Measurements from ENCODE around the gene ABHD16B.
"Not testable (repeated sequence)": the region's sequence is repeated elsewhere in the genome, so short reads cannot be mapped to it uniquely, and the experiment has no call there.

ABHD16B gene

GRCh38 chr20:63835021-63835858, 26.1 kb upstream of the ABHD16B start:
- DNase-seq, result peak; percentile 97

GRCh38 chr20:63836458-63837344, 24.6 kb upstream of the ABHD16B start:
- peak; percentile 77 for DNase-seq

GRCh38 chr20:63837479-63837878, 23.8 kb upstream of the ABHD16B start:
- DNase-seq, result peak; percentile 32

- DNase-seq, result no peak
These were observed 21.7 kb upstream of the ABHD16B start for GRCh38 chr20:63839620-63840019.

GRCh38 chr20:63840405-63840828, 20.9 kb upstream of the ABHD16B start:
- no peak for DNase-seq

GRCh38 chr20:63842258-63842657, 19.0 kb upstream of the ABHD16B start:
- DNase-seq, result no peak

- DNase-seq, result no peak
These were observed 18.1 kb upstream of the ABHD16B start for GRCh38 chr20:63843222-63843621.

GRCh38 chr20:63843778-63844177, 17.5 kb upstream of the ABHD16B start:
- DNase-seq, result no peak

- DNase-seq, result no peak
These were observed 16.7 kb upstream of the ABHD16B start for GRCh38 chr20:63844511-63844991.

- peak; percentile 88 for DNase-seq
These were observed 15.0 kb upstream of the ABHD16B start for GRCh38 chr20:63846128-63846771.

GRCh38 chr20:63846888-63847236, 14.4 kb upstream of the ABHD16B start:
- DNase-seq, result no peak

GRCh38 chr20:63847237-63848002, 13.9 kb upstream of the ABHD16B start:
- no peak for DNase-seq

- peak; percentile 30 for DNase-seq
These were observed 13.0 kb upstream of the ABHD16B start for GRCh38 chr20:63848003-63848911.

GRCh38 chr20:63850689-63851547, 10.4 kb upstream of the ABHD16B start:
- DNase-seq, result peak; percentile 10

GRCh38 chr20:63851548-63851943, 9.8 kb upstream of the ABHD16B start:
- not testable (repeated sequence) for DNase-seq

GRCh38 chr20:63853733-63854068, 7.6 kb upstream of the ABHD16B start:
- DNase-seq, result not testable (repeated sequence)

GRCh38 chr20:63854069-63854765, 7.1 kb upstream of the ABHD16B start:
- DNase-seq, result peak; percentile 72

- peak; percentile 85 for DNase-seq
These were observed 6.4 kb upstream of the ABHD16B start for GRCh38 chr20:63854766-63855362.

Data from left hindlimb (tissue), 1 donor.